ENCODE data around the gene DOCK4.

DNA sequence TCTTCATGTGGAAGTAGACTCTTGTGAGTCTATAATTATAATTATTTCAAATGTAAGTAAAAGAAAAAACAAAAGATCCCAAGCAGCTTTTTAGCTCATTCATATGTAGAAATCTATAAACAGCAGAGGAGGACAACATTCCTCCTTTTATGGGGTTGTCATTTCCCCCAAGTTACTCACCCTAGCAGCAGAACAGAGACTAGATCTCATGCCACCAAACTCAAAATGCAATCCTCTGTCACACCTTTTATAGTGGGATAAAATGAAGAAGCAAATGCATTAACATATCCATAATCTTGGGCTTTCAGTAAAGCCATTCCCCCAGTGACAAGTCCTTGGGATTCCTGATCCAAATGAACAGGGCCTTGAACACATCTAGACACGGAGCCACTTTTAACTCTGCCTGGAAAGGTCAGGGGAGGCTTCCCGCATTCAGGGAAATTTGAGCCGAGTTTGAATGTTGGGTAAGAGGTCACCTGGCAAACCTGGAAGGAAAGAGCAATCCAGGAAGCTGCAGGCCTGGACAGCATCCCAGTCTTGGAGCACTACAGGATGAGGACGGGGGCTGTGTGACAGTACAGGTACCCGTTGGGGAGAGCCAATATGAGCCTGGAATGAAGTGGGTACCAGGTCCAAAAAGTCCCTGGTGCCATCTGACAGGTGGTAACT lies 76.4 kb downstream of the DOCK4 start:
- TF ChIP-seq CREB1 (IDR thresholded peaks at IDR 0.05; ENCODE audit: low read depth) (no peak), CEBPB (IDR thresholded peaks at IDR 0.05) (0 out of 2 replicates have a peak, but pooled peaks have one; percentile 46), EGR1 (IDR thresholded peaks at IDR 0.05) (no peak), YY1 (IDR thresholded peaks at IDR 0.05; ENCODE audit: low read depth) (no peak)
- TF ChIP-seq, protein P1, sequence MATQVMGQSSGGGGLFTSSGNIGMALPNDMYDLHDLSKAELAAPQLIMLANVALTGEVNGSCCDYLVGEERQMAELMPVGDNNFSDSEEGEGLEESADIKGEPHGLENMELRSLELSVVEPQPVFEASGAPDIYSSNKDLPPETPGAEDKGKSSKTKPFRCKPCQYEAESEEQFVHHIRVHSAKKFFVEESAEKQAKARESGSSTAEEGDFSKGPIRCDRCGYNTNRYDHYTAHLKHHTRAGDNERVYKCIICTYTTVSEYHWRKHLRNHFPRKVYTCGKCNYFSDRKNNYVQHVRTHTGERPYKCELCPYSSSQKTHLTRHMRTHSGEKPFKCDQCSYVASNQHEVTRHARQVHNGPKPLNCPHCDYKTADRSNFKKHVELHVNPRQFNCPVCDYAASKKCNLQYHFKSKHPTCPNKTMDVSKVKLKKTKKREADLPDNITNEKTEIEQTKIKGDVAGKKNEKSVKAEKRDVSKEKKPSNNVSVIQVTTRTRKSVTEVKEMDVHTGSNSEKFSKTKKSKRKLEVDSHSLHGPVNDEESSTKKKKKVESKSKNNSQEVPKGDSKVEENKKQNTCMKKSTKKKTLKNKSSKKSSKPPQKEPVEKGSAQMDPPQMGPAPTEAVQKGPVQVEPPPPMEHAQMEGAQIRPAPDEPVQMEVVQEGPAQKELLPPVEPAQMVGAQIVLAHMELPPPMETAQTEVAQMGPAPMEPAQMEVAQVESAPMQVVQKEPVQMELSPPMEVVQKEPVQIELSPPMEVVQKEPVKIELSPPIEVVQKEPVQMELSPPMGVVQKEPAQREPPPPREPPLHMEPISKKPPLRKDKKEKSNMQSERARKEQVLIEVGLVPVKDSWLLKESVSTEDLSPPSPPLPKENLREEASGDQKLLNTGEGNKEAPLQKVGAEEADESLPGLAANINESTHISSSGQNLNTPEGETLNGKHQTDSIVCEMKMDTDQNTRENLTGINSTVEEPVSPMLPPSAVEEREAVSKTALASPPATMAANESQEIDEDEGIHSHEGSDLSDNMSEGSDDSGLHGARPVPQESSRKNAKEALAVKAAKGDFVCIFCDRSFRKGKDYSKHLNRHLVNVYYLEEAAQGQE (IDR thresholded peaks at IDR 0.05; ENCODE audit: low read depth), result no peak
